ENCODE results near the gene KRT80. TPM values are rescaled to one million over a fixed set of nuclear protein-coding genes. Genes with fewer than 3 reads are reported as not detected.
A peak's percentile ranks its signal among the peaks of the same experiment; 100 is the strongest.

The KRT80 gene
- total and polyA plus RNA-seq, 2 of the 13 experiments (the other 11 are each of a cell fraction or from before 2014, with no cell fraction given): 0.27 to 0.53 TPM

GRCh38 chr12:52120951-52121823 is 70.6 kb downstream of the KRT80 start:
- POLR2A ChIA-PET: interaction anchor here (1.4 kb wide), 1 partner anchor 89 kb away, joined by 3 read pairs; no protein-coding TSS in a partner anchor
- Histone ChIP-seq H3K36me3 (replicated peaks in 1 of 2; ENCODE audit: control insufficient read depth in 1 of 2, insufficient read depth in 2 of 2, low read length in 2 of 2) (no peaks in the 10 kb centered on the region), H3K27ac (ENCODE audit: extremely low read length, insufficient read depth, low read length) (no peak overlapping the region), H4K20me1 (ENCODE audit: insufficient read depth, low read length) (no peaks in the 10 kb centered on the region), H3K9ac (ENCODE audit: insufficient read depth, low read depth, low read length) (no peak overlapping the region), H3K4me1 (ENCODE audit: insufficient read depth, low read length) (peaks cover 75% of the 10 kb centered on the region), H2AFZ (ENCODE audit: low read length) (no peak overlapping the region), H3K4me3 (replicated peaks in 1 of 3; ENCODE audit: insufficient read depth in 1 of 3, low read depth in 2 of 3, low read length in 3 of 3) (peak overlapping the region in 1 of 3 experiments; percentile 6; a peak in 1 of 6 replicates), H3K4me2 (ENCODE audit: low read depth, low read length) (peak overlapping the region; percentile 32; the same call in 1 of the 2 replicates), H3K79me2 (ENCODE audit: insufficient read depth, low read length) (no peaks in the 10 kb centered on the region), H3K9me3 (ENCODE audit: low read length) (no peaks in the 10 kb centered on the region), H3K27me3 (ENCODE audit: control insufficient read depth in 1 of 2, insufficient read depth in 2 of 2, low read length in 2 of 2) (peaks cover 2 to 20% of the 10 kb centered on the region in 2 experiments; a peak in 3 of 5 replicates)
- WGBS (ENCODE audit: low lambda C conversion rate): 39% methylated on average over 8 of the region's 19 CpGs
- FAIRE-seq: no peak
- intact Hi-C loops (cut with micrococcal nuclease; ENCODE audit: unreplicated experiment): no loop called here
- in situ Hi-C loops (cut with HindIII; ENCODE audit: extremely low pct_ligation_motif_present, low pct_unique_long_range_greater_than_20kb): loop anchor here (5.0 kb wide), 1 partner anchor 94 kb away; no protein-coding TSS in a partner anchor
- CTCF ChIA-PET (ENCODE audit: low intra/inter-chr PET ratio, low total read pairs): interaction anchor here (5.2 kb wide), 1 partner anchor 95 kb away, joined by 41 read pairs; no protein-coding TSS in a partner anchor
- ATAC-seq: no peak
- no peak for DNase-seq (ENCODE audit: low spot score)
- no TSS peak for BruUV-seq (replicated peaks)
- TF ChIP-seq HNF1A (IDR thresholded peaks at IDR 0.05; ENCODE audit: low read depth) (no peak), HNF1A (CRISPR knock-in tag; IDR thresholded peaks at IDR 0.05; ENCODE audit: borderline replicate concordance) (no peak), ZNF883 (CRISPR knock-in tag; IDR thresholded peaks at IDR 0.05; ENCODE audit: not compliant biosample characterization) (peak; percentile 26), REXO4 (CRISPR knock-in tag; IDR thresholded peaks at IDR 0.05; ENCODE audit: borderline replicate concordance) (no peak), HMGXB4 (CRISPR knock-in tag; IDR thresholded peaks at IDR 0.05; ENCODE audit: borderline replicate concordance in 1 of 2, low read depth in 1 of 2) (0 out of 4 replicates have a peak, but pooled peaks of 1 of the 2 experiments have one; percentile 3), CEBPG (CRISPR knock-in tag; IDR thresholded peaks at IDR 0.05) (no peak), ZNF572 (CRISPR knock-in tag; IDR thresholded peaks at IDR 0.05) (0 out of 2 replicates have a peak, but pooled peaks have one; percentile 54), MTA3 (CRISPR knock-in tag; IDR thresholded peaks at IDR 0.05) (no peak), CEBPB (IDR thresholded peaks at IDR 0.05; ENCODE audit: borderline replicate concordance, low read depth, low read length) (no peak), PHB2 (IDR thresholded peaks at IDR 0.05; ENCODE audit: partially characterized antibody) (no peak), THRA (CRISPR knock-in tag; IDR thresholded peaks at IDR 0.05; ENCODE audit: borderline replicate concordance) (no peak), ZNF383 (CRISPR knock-in tag; IDR thresholded peaks at IDR 0.05; ENCODE audit: borderline replicate concordance) (no peak), POGZ (CRISPR knock-in tag; IDR thresholded peaks at IDR 0.05) (no peak)
